Transverse colon (tissue), 4 donors: ENCODE data around the gene SLC10A1. TPM values are rescaled to one million over a fixed set of nuclear protein-coding genes. Genes with fewer than 3 reads are reported as not detected.

Source experiments
- DNase-seq: peaks from one replicate; pipeline ENCODE4 v3.0.0-alpha.2; 2019
- H3K27ac ChIP-seq, 4 donors: fragments of 200-600 bp; sonication (generic); 2 replicates each; pipeline ENCODE4 v1.5.1; 2016 to 2018; ENCODE audit warnings: inconsistent platforms in 4 of 4
- H3K27me3 ChIP-seq: fragments of 200-600 bp; sonication (generic); 2 replicates; pipeline ENCODE4 v1.5.1; 2017; ENCODE audit warnings: inconsistent platforms
- H3K36me3 ChIP-seq, 4 donors: fragments of 200-600 bp; sonication (generic); 2 replicates each; pipeline ENCODE4 v1.5.1; 2017 to 2019; ENCODE audit warnings: inconsistent platforms in 4 of 4
- H3K4me1 ChIP-seq, 4 donors: fragments of 200-600 bp; sonication (generic); 2 replicates each; pipeline ENCODE4 v1.5.1; 2017 to 2020; ENCODE audit warnings: inconsistent platforms in 4 of 4
- H3K4me3 ChIP-seq, 4 donors: fragments of 200-600 bp; sonication (generic); 1 replicate in 1 of 4; 2 replicates in 3 of 4; pipeline versions ENCODE4 v1.5.1 to v1.6.1; 2017 to 2019; ENCODE audit warnings: inconsistent platforms in 4 of 4
- H3K9me3 ChIP-seq, 2 donors: fragments of 200-600 bp; sonication (generic); 2 replicates each; pipeline ENCODE4 v1.5.1; 2017 to 2019; ENCODE audit warnings: inconsistent platforms in 2 of 2
- EP300 ChIP-seq: sonication (generic); formaldehyde crosslinking; IDR thresholded peaks from one replicate; pipeline ENCODE4 v1.6.1; 2017; ENCODE audit warnings: antibody characterized with exemption, low read depth
- WGBS, 2 donors: methylation state at CpG; one replicate each; pipeline ENCODE4 v1.1.5; 2018; ENCODE audit warnings: low coverage in 1 of 2; 5-methylcytosine and 5-hydroxymethylcytosine counted together
- in situ Hi-C, 4 donors: fragments of 200-750 bp; cut with MboI; loops; one replicate each; pipeline versions ENCODE4 v1.15.0 to v1.15.1; 2017; ENCODE audit warnings: low sequenced_read_pairs in 3 of 4, low pct_ligation_motif_present in 1 of 4, low pct_unique_long_range_greater_than_20kb in 1 of 4
- intact Hi-C: fragments of 100-400 bp; cut with DNase I; formaldehyde crosslinking; loops from one replicate; pipeline ENCODE4 v1.15.1; 2023; ENCODE audit warnings: low total_unique reads
- small RNA-seq, 4 donors: library from RNA; depleted of rRNA; stranded (forward); fragments of <200 nt; gene quantifications; one replicate each; pipeline ENCODE3, GENCODE V24; 2016
- total RNA-seq, 4 donors: library from RNA; depleted of rRNA; stranded (reverse); fragments of >200 nt; gene quantifications; one replicate each; pipeline ENCODE4 v1.1.0, GENCODE V29; 2016
- TF ChIP-seq, protein P1 (sequence below), 5 experiments: fragments of 200-600 bp in 3 of 5; fragments of 450-650 bp in 2 of 5; sonication (generic) in 3 of 5; IDR thresholded peaks; 1 replicate in 2 of 5; 2 replicates in 3 of 5; pipeline ENCODE4 v1.5.1; 2016 to 2017; ENCODE audit warnings: antibody characterized with exemption in 5 of 5, inconsistent platforms in 3 of 5, mild to moderate bottlenecking in 2 of 5, moderate library complexity in 1 of 5

The SLC10A1 gene
- total RNA-seq, 4 donors from 2014 or later, result 0.27 TPM; not detected in 3

DNA sequence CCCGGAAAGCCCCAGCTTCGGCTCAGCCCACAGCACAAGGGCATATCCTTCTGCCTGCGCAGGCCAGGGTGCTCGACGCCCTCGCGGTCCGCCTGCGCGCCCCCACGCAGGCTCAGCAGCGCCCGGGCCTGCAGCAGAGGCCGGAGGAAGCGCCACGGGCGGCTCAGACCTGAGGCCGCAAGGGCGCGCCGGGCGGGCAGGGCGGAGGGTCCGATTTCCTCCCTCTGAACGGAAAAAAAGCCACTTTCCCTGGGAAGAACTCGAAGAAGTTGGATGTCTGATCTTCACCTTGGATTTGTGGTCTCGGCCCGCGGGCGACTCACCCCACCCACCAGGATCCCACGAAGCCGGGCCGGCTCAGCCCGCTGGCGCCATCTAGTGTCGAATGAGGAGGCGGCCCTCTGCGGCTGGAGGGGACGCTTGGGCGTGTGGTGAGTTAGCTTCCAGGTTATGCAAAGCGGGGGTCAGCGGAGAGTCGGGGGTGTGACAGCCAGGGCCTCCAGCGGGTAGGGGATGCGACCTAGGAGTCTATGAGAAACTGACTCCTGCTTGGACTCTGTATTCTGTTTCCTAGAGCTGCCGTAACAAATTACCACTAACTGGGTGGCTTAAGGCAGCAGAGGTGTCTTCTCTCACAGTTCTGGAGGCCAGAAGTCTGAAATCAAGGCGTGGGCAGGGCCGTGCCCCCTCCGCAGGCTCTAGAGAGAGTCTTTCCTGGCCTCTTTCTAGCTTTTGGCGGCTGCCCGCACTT, 70.1 kb downstream of the SLC10A1 start:
- peak overlapping the region; percentile 37 to 69 (median 51) for H3K27ac ChIP-seq

More for the DNA sequence above, 70.1 kb downstream of the SLC10A1 start:
- Histone ChIP-seq H3K9me3 (no peaks in the 10 kb centered on the region), H3K4me1 (peaks cover 0 to 16% (median 9%) of the 10 kb centered on the region in 4 donors), H3K27me3 (no peaks in the 10 kb centered on the region), H3K4me3 (peak overlapping the region; percentile 18 to 52 (median 26)), H3K36me3 (no peaks in the 10 kb centered on the region)
- DNase-seq, result peak; percentile 85
- TF ChIP-seq, protein P1, sequence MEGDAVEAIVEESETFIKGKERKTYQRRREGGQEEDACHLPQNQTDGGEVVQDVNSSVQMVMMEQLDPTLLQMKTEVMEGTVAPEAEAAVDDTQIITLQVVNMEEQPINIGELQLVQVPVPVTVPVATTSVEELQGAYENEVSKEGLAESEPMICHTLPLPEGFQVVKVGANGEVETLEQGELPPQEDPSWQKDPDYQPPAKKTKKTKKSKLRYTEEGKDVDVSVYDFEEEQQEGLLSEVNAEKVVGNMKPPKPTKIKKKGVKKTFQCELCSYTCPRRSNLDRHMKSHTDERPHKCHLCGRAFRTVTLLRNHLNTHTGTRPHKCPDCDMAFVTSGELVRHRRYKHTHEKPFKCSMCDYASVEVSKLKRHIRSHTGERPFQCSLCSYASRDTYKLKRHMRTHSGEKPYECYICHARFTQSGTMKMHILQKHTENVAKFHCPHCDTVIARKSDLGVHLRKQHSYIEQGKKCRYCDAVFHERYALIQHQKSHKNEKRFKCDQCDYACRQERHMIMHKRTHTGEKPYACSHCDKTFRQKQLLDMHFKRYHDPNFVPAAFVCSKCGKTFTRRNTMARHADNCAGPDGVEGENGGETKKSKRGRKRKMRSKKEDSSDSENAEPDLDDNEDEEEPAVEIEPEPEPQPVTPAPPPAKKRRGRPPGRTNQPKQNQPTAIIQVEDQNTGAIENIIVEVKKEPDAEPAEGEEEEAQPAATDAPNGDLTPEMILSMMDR (IDR thresholded peaks at IDR 0.05), result peak; percentile 96 to 100 (median 98)
- no peak for TF ChIP-seq EP300
- in situ Hi-C loops (loop anchor here (5.0 to 10.0 kb wide), 2 partner anchors 140 to 142 kb away; no protein-coding TSS in a partner anchor), intact Hi-C loops (loop anchor here (2.0 to 5.0 kb wide), 2 partner anchors 125 to 142 kb away; no protein-coding TSS in a partner anchor)
- WGBS, 2 donors, result 0 to 9% methylated on average over 3 to 51 of the region's 51 CpGs

Small RNA genes lying within 50 kb of the gene (small RNA-seq; reads per million reads assigned to genes)
- gene RF00614, result 0 reads per million in 4 donors

Other genes with a start within 250 kb of the SLC10A1 start
- gene CCDC177, start 222.4 kb downstream of the SLC10A1 start, total RNA-seq, result not detected
- 100 to 1,000 TPM in 2 of 4 donors, 10 to 100 TPM in 2; 29.1 to 159 (median 95.0) TPM for gene SUSD6, start 185.6 kb downstream of the SLC10A1 start, total RNA-seq
- gene SRSF5, start 30.1 kb downstream of the SLC10A1 start, total RNA-seq, result 100 to 1,000 TPM; 255 to 557 (median 471) TPM
- gene SMOC1, start 82.2 kb upstream of the SLC10A1 start, total RNA-seq, result 1 to 10 TPM in 1 of 4 donors, under 1 TPM in 1, not detected in 2; 0.82 to 1.3 TPM